LNCaP clone FGC (cell line): ENCODE measurements around the gene PITRM1.

Experiments used
- DNase-seq: peaks from one replicate; pipeline ENCODE4 v3.0.0-alpha.2; 2011; ENCODE audit warnings: low read depth
- H3K4me3 ChIP-seq: 2 replicates; pipeline ENCODE4 v1.5.1; 2011; ENCODE audit warnings: mild to moderate bottlenecking, low read depth, low read length, control low read depth
- TF ChIP-seq, protein P1 (sequence below): IDR thresholded peaks from 2 replicates; pipeline ENCODE4 v1.5.1; 2012; ENCODE audit warnings: mild to moderate bottlenecking; ENCODE audit not compliant: control insufficient read depth, insufficient read depth; ENCODE audit errors: extremely low read depth

The PITRM1 gene

DNA sequence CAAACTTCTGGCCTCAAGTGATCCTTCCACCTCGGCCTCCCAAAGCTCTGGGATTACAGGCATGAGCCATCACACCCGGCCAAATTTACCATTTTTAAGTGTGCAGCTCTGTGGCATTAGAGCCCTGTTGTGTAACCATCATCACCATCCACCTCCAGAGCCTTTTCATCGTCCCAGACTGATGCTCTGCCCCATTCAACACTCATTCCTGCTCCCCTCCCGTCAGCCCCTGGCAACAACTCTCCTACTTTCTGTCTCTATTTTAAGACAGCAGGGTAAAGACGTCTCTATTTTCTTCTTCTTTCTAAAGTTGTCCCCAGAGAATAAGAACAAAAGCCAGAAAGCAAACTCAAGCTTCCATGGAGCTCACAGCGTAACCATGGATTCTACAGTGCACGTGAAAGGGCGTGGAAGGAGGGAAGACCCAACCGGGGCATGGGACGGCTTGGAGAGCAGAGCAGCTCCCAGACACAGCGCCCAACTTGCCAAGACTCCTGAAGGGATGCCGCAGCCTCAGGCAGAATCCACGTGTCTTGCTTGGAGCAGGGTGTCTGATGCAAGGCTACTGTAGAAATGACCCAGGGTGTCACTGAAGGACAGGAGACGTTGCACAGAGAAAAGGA, 42.7 kb upstream of the PITRM1 start:
- no peak overlapping the region for H3K4me3 ChIP-seq
- DNase-seq: no peak

DNA sequence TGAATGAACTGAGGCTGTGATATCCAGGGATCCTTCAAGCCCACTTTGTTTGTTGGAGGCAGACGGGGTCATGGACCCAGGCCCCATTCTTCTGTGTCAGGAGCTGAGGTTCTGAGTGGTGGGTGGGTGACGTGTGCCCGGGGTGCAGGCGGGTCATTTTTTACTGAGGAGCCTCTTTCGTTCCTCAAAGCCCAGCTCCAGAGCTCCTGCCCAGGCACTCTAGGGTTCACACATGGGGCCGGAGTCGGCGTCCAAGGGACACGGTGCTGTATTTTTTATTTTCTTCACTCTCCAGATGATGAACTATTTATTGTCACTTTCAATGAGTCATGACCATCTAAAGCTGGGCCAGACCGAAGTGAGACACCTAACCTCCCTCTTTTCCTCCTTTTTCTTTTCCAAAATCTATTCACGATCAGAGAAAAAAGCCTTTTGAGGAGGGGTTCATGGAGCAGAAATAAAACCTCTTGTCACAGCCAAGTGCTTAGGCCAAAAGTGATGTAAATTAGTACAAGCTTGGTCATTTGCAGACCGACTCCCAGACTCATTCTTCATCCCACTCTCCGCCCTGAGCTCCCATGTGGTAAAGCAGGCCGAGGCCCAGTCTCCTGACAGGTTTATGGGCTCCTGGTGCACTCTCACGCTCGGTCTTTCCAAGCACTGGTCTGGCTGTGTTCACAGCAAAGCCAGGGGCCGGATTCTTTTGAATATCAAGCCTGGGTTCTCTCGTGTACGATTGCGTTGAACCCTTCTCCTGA, 41.4 kb upstream of the PITRM1 start:
- TF ChIP-seq, protein P1, sequence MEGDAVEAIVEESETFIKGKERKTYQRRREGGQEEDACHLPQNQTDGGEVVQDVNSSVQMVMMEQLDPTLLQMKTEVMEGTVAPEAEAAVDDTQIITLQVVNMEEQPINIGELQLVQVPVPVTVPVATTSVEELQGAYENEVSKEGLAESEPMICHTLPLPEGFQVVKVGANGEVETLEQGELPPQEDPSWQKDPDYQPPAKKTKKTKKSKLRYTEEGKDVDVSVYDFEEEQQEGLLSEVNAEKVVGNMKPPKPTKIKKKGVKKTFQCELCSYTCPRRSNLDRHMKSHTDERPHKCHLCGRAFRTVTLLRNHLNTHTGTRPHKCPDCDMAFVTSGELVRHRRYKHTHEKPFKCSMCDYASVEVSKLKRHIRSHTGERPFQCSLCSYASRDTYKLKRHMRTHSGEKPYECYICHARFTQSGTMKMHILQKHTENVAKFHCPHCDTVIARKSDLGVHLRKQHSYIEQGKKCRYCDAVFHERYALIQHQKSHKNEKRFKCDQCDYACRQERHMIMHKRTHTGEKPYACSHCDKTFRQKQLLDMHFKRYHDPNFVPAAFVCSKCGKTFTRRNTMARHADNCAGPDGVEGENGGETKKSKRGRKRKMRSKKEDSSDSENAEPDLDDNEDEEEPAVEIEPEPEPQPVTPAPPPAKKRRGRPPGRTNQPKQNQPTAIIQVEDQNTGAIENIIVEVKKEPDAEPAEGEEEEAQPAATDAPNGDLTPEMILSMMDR: no peak
- no peak overlapping the region for H3K4me3 ChIP-seq
- DNase-seq: no peak

More for the DNA sequence above, 42.7 kb upstream of the PITRM1 start:
- TF ChIP-seq, protein P1: no peak

DNA sequence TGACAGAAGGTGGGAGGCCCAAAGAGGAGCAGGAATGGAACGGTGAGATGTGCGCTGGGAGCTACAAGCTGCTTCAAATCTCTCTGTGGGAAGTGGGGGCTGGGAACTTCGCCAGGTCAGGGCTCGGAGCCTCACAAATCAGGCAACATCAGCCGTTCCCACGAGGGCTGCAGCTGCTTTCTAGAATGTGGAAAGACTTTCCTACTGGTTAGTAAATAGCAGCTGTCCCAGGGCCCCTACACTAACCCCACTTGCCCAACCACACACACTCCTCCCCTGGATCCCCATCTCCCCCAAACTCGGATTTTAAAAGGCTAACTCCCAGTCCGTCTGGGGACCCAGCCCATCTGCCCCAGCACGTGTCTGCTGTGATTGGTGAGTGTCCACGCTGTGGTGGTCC, 40.6 kb upstream of the PITRM1 start:
- DNase-seq: no peak
- TF ChIP-seq, protein P1: no peak
- H3K4me3 ChIP-seq: no peak overlapping the region

DNA sequence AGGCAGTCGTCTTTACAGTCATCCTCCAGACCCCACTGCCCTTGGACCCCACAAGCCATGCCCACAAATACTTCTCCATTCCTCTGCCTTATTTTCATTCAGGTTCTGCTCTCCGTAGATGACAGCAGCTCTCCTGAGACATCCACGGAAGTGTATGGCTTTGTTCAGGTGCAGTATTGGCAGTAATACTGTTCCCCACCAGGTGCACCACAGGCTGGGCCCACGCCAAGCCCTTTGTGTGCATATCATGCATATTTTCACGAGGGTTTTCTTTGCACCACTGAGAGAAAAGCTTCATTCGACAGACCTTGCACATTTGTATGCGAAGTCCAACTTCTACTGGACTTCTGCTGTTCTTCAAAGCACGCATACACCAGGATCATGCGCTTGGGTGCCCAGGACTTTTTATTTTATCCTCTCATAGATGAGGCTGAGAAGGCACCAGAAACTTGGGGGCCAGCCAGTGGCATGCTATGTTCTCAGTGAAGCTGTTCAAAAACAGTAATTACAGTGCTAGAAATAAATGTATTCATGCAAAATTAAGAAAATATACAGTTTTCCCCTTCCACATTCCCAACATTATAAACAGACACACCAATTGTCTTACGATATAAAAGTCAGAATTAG, 37.8 kb upstream of the PITRM1 start:
- TF ChIP-seq, protein P1: no peak
- no peak overlapping the region for H3K4me3 ChIP-seq
- DNase-seq: no peak

DNA sequence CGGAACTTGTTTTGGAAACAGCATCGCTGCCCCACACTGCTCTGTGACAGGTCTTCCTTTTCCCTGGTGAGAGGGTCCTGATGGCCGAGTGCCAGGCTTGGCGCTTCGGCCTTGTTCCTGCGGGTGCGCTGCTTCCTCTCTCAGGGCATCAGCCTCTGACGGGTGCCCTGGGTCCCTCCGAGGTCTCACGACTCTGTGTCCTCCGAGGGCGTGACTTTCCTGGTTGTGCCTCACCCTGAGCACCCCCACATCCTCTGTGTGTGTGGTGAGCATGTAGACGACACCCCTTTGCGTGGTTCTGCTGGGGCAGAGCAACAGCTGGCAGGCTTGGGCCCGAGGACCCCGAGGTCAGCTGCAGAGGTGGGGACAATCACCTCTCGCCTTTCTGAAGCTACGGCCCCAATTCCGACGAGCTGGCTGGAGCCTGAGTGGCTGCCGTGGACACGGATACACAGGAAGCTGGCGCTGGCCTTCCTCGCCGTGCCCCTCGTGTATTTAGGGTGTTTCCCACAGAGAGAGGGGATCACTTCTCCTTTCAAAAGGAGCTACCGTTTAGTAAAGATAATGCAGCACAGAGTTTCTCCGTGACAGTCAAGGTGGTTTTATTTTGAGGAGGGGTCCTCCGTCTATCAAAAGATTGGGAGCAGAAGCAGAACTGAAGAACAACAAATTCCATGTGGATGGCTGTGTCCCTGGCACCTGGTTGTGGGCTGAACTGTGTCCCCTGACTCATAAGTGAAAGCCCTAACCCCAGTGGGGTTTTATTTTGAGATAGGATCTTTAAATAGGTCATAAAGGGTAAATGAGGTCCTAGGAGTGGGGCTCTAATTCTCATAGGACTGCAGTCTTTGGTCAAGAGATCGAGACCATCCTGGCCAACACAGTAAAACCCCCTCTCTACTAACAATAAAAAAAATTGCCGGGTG, 36.2 kb upstream of the PITRM1 start:
- DNase-seq: no peak
- no peak overlapping the region for H3K4me3 ChIP-seq
- TF ChIP-seq, protein P1: no peak

DNA sequence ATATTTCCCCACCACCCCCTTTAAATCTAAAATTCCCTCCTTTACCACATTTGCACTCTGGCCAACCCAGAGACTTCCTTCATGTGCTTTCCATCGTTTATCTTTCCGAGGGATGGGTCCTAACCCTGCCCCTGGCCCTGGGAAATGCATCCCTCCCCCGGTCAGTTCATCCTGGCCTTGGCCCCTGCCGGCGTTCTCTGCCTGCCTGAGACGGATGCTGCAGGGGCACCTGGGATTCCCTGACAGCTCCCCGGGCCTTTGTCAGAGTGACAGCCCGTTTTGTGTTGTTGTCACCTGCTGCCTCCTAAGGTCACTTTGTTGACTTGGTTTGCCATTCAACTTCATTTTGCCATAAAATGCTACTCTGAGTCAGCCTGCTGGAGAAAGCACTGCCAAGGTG, 34.8 kb upstream of the PITRM1 start:
- no peak for DNase-seq
- TF ChIP-seq, protein P1: no peak
- H3K4me3 ChIP-seq: no peak overlapping the region
